SKM-1 (cell line): Measurements from ENCODE around the gene STXBP5.

Experiments
- DNase-seq: peaks from one replicate; lab custom pipeline; 2025; ENCODE audit not compliant: unreplicated experiment; lab: John Stamatoyannopoulos, UW

The STXBP5 gene

GRCh38 chr6:147429794-147430193, 225.6 kb downstream of the STXBP5 start:
- no peak for DNase-seq

- DNase-seq = no peak
These were observed 226.6 kb downstream of the STXBP5 start for GRCh38 chr6:147430811-147431210.

GRCh38 chr6:147434076-147434475, 229.9 kb downstream of the STXBP5 start:
- no peak for DNase-seq

GRCh38 chr6:147434516-147434915, 230.3 kb downstream of the STXBP5 start:
- DNase-seq = no peak

GRCh38 chr6:147437615-147438014, 233.4 kb downstream of the STXBP5 start:
- DNase-seq = no peak

- no peak for DNase-seq
These were observed 234.7 kb downstream of the STXBP5 start for GRCh38 chr6:147438758-147439528.
